GM19438 (cell line): ENCODE data around the gene FRG1.
"Not testable (repeated sequence)": the region's sequence is repeated elsewhere in the genome, so short reads cannot be mapped to it uniquely, and the experiment has no call there.

Experiments
- ATAC-seq: cut with Tn5 transposase; IDR thresholded peaks from one replicate; pipeline ENCODE4 v1.9.1; 2021; ENCODE audit warnings: low read depth; ENCODE audit not compliant: unreplicated experiment

The FRG1 gene

DNA sequence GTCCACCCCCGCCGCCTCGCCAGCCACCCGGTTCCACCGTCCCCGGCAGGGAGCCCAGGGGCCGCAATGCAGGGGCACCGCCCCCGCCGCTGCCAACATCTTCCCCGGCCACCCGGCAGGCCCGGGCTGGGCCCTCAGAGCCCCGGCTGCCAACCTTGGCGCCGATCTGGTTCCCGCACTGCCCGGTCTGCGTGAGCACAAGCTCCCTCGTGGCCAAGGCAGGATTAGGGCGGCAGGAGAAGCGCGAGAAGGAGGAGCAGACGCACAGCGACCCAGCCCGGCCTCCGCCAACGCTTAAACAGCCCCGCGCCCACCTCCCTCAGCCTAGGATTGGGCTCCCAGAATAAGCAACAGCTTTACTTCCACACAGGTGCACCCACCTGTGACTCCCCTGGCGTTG, 44.0 kb downstream of the FRG1 start:
- not testable (repeated sequence) for ATAC-seq

DNA sequence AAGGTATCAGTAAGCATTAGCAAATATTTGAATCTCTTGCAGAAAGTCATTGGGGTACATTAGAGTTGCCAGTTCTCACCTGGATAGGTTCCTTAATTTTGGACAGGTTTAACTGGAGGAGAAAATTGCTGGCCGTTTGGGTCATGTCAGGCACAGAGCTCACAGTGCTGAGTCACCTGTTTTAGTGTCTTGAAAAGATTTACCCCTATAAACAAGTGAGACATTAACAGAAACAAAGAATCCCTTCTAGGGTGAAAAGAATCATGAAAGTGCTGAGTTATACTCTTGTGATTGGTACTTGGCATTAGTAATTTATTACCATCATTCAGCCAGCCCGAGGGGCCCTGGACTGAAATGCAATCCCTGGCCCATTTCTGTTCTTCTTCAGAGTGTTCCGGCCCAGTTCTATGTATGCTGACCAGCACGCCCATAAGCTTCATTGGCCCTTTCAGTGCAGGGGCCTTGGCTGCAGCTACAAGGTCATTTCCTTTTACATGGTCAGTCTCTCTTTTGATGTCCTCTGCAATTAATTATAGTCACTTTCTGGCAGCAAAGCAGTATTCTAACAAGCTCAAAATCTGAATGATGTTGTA, 45.1 kb downstream of the FRG1 start:
- not testable (repeated sequence) for ATAC-seq

DNA sequence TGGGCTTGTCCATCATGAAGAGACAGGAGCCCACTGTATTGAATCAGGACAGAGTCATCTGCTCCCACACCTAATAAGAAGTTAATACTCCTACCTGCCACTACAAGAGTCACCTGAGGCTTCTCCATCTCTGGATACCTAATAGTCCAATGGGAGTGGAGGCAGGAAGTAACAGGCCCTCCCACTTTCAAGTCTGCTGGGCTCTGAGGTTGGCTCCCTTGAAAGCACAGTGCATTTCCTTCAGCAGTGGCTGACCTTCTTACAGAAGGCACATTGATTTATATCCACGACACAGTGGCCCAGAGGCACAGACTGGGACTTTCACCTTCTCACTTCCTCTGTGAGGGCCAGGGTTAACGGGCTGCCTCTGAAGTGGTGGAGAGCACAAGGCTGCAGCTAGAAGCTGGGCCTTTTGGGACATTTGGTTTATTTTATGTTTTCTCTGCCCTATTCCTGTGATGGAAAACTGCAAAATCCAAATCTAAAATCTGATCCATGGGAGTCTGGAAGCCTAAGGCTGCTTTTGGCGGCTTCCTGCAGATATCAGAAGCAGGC, 48.3 kb downstream of the FRG1 start:
- ATAC-seq: no peak

DNA sequence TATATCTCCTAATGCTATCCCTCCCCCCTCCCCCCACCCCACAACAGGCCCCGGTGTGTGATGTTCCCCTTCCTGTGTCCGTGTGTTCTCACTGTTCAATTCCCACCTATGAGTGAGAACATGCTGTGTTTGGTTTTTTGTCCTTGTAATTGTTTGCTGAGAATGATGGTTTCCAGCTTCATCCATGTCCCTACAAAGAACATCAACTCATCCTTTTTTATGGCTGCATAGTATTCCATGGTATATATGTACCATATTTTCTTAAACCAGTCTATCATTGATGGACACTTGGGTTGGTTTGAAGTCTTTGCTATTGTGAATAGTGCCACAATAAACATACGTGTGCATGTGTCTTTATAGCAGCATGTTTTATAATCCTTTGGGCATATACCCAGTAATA, 49.3 kb downstream of the FRG1 start:
- not testable (repeated sequence) for ATAC-seq
